HepG2 (cell line): ENCODE results near the gene PIK3R1. TPM values are rescaled to one million over a fixed set of nuclear protein-coding genes. Genes with fewer than 3 reads are reported as not detected.

ENCODE experiments used
- ATAC-seq: fragments of 200-7000 bp; cut with Tn5 transposase; 3 replicates; pipeline ENCODE4 v1.9.1; 2020; ENCODE audit warnings: mild to moderate bottlenecking, moderate library complexity
- BruUV-seq: library from RNA; stranded (reverse); fragments of 400-500 nt; replicated peaks from 2 replicates; lab custom pipeline; 2021; lab: Mats Ljungman, UMichigan
- CTCF ChIA-PET: fragments of 300-600 bp; formaldehyde crosslinking; extraction: SDS; loops from one replicate; lab custom pipeline; 2021; ENCODE audit warnings: low total read pairs, inconsistent platforms, low intra/inter-chr PET ratio; lab: Yijun Ruan, JAX
- POLR2A ChIA-PET: fragments of 350-600 bp; sonication (Branson Sonifier 250); formaldehyde crosslinking; loops from one replicate; lab custom pipeline; 2020; ENCODE audit warnings: antibody characterized with exemption, inconsistent platforms; lab: Yijun Ruan, JAX
- DNase-seq: peaks from one replicate; pipeline ENCODE4 v3.0.0-alpha.2; 2015; ENCODE audit warnings: low spot score
- FAIRE-seq: peaks from 3 replicates; lab custom pipeline; 2011; peaks lifted over from hg19 to GRCh38; lab: Jason Lieb, UNC
- H2AFZ ChIP-seq: one replicate; pipeline ENCODE4 v1.6.1; 2011; ENCODE audit warnings: low read length, inconsistent platforms
- H3K27ac ChIP-seq: fragments of 300-600 bp; 3 replicates; pipeline ENCODE4 v1.8.0; 2011; ENCODE audit warnings: mixed run types, mild to moderate bottlenecking, mixed read lengths, low read length, inconsistent platforms; ENCODE audit not compliant: insufficient read depth; ENCODE audit errors: extremely low read length
- H3K27me3 ChIP-seq, 2 experiments: fragments of 200-600 bp in 1 of 2; 2 replicates in 1 of 2; 3 replicates in 1 of 2; pipeline versions ENCODE4 v1.6.0 to v1.8.0; 2011; ENCODE audit warnings: low read length in 2 of 2, mild to moderate bottlenecking in 2 of 2, moderate library complexity in 2 of 2, inconsistent platforms in 1 of 2; ENCODE audit not compliant: insufficient read depth in 2 of 2, control insufficient read depth in 1 of 2
- H3K36me3 ChIP-seq, 2 experiments: fragments of 200-600 bp in 1 of 2; replicated peaks in 1 of 2; 2 replicates in 1 of 2; 3 replicates in 1 of 2; pipeline versions ENCODE4 v1.5.1 to v1.8.0; 2011; ENCODE audit warnings: low read length in 2 of 2, inconsistent platforms in 1 of 2; ENCODE audit not compliant: insufficient read depth in 2 of 2, control insufficient read depth in 1 of 2
- H3K4me1 ChIP-seq: 2 replicates; pipeline ENCODE4 v1.5.1; 2012; ENCODE audit warnings: low read length, inconsistent platforms; ENCODE audit not compliant: insufficient read depth
- H3K4me2 ChIP-seq: 2 replicates; pipeline ENCODE4 v1.6.0; 2011; ENCODE audit warnings: low read depth, low read length, inconsistent platforms
- H3K4me3 ChIP-seq, 3 experiments: fragments of 200-600 bp in 1 of 3; sonication (generic), shearing (Covaris generic) in 1 of 3; replicated peaks in 1 of 3; 2 replicates each; pipeline ENCODE4 v1.5.1; 2011 to 2016; ENCODE audit warnings: low read length in 3 of 3, inconsistent platforms in 2 of 3, low read depth in 2 of 3, mild to moderate bottlenecking in 2 of 3, control low read depth in 1 of 3, mixed read lengths in 1 of 3; ENCODE audit not compliant: insufficient read depth in 1 of 3
- H3K79me2 ChIP-seq: one replicate; pipeline ENCODE4 v1.6.1; 2011; ENCODE audit warnings: low read length, inconsistent platforms; ENCODE audit not compliant: insufficient read depth
- H3K9ac ChIP-seq: 2 replicates; pipeline ENCODE4 v1.6.0; 2011; ENCODE audit warnings: mild to moderate bottlenecking, low read depth, low read length, inconsistent platforms; ENCODE audit not compliant: insufficient read depth
- H3K9me3 ChIP-seq: 2 replicates; pipeline ENCODE4 v1.5.1; 2012; ENCODE audit warnings: mild to moderate bottlenecking, low read length
- H4K20me1 ChIP-seq: 2 replicates; pipeline ENCODE4 v1.6.0; 2011; ENCODE audit warnings: inconsistent platforms, mild to moderate bottlenecking, low read length, moderate library complexity; ENCODE audit not compliant: insufficient read depth
- ARID3A ChIP-seq: IDR thresholded peaks from 2 replicates; pipeline ENCODE4 v1.6.1; 2012; ENCODE audit warnings: low read depth, low read length, improper control_type of control experiment
- BCL6 ChIP-seq: IDR thresholded peaks from 2 replicates; pipeline ENCODE4 v1.6.1; 2016; ENCODE audit warnings: missing genetic modification reagents, missing compliant biosample characterization
- CBFB ChIP-seq: sonication (generic); formaldehyde crosslinking; IDR thresholded peaks from 2 replicates; pipeline ENCODE4 v1.4.0; 2020; ENCODE audit warnings: missing genetic modification reagents
- CEBPB ChIP-seq: IDR thresholded peaks from 2 replicates; pipeline ENCODE4 v1.6.1; 2011; ENCODE audit warnings: low read depth, low read length, improper control_type of control experiment, borderline replicate concordance
- E2F2 ChIP-seq: sonication (generic); formaldehyde crosslinking; IDR thresholded peaks from 2 replicates; pipeline ENCODE4 v1.4.0; 2020; ENCODE audit warnings: missing genetic modification reagents, borderline replicate concordance
- EEA1 ChIP-seq: sonication (generic); formaldehyde crosslinking; IDR thresholded peaks from 2 replicates; pipeline ENCODE4 v1.5.1; 2020; ENCODE audit warnings: mild to moderate bottlenecking, missing genetic modification reagents, borderline replicate concordance
- FOXP4 ChIP-seq: sonication (generic); formaldehyde crosslinking; IDR thresholded peaks from 2 replicates; pipeline ENCODE4 v1.4.0; 2020; ENCODE audit warnings: missing genetic modification reagents
- GTF2F1 ChIP-seq: fragments of 150-350 bp; IDR thresholded peaks from 2 replicates; pipeline ENCODE4 v1.6.1; 2014; ENCODE audit warnings: low read length
- HMGXB4 ChIP-seq, 2 experiments: sonication (generic) in 1 of 2; formaldehyde crosslinking in 1 of 2; IDR thresholded peaks; 2 replicates each; pipeline versions ENCODE4 v1.4.0 to v1.6.1; 2018 to 2020; ENCODE audit warnings: missing genetic modification reagents in 2 of 2, borderline replicate concordance in 1 of 2, low read depth in 1 of 2, mild to moderate bottlenecking in 1 of 2, missing biosample characterization in 1 of 2
- SIN3A ChIP-seq: IDR thresholded peaks from 2 replicates; pipeline ENCODE4 v1.6.1; 2011; ENCODE audit warnings: low read depth, mild to moderate bottlenecking, control low read depth, low read length, borderline replicate concordance
- TARDBP ChIP-seq: sonication (generic); formaldehyde crosslinking; IDR thresholded peaks from 2 replicates; pipeline ENCODE4 v1.8.0; 2022; ENCODE audit warnings: mild to moderate bottlenecking, missing genetic modification reagents
- ZNF343 ChIP-seq: sonication (generic); formaldehyde crosslinking; IDR thresholded peaks from 2 replicates; pipeline ENCODE4 v1.4.0; 2020; ENCODE audit warnings: mild to moderate bottlenecking, missing genetic modification reagents
- ZNF580 ChIP-seq: IDR thresholded peaks from 2 replicates; pipeline ENCODE4 v1.6.1; 2016; ENCODE audit warnings: low read depth, borderline replicate concordance
- ZNF792 ChIP-seq: IDR thresholded peaks from 2 replicates; pipeline ENCODE4 v1.6.1; 2016
- ZNF839 ChIP-seq: sonication (generic); formaldehyde crosslinking; IDR thresholded peaks from 2 replicates; pipeline ENCODE4 v1.4.0; 2020; ENCODE audit warnings: missing genetic modification reagents, mild to moderate bottlenecking, borderline replicate concordance
- ZXDC ChIP-seq: sonication (generic); formaldehyde crosslinking; IDR thresholded peaks from 2 replicates; pipeline ENCODE4 v1.5.0; 2020; ENCODE audit warnings: mild to moderate bottlenecking, missing genetic modification reagents
- whole genome bisulfite sequencing: methylation state at CpG from one replicate; pipeline ENCODE4 v1.1.6; 2017; ENCODE audit warnings: low lambda C conversion rate; 5-methylcytosine and 5-hydroxymethylcytosine counted together
- in situ Hi-C: cut with HindIII; loops from 2 replicates; pipeline ENCODE4 v1.10.0; 2017; ENCODE audit warnings: low pct_unique_long_range_greater_than_20kb; ENCODE audit not compliant: extremely low pct_ligation_motif_present
- intact Hi-C: fragments of 100-400 bp; cut with micrococcal nuclease; formaldehyde crosslinking; loops from one replicate; pipeline ENCODE4 v1.10.0; 2022; ENCODE audit not compliant: unreplicated experiment
- polyA plus RNA-seq, 8 experiments: library from polyadenylated mRNA; depleted of rRNA in 3 of 8; stranded (reverse) in 7 of 8; unstranded in 1 of 8; fragments of >200 nt; fragmentation: Illumina TruSeq in 4 of 8; extraction: Trizol in 4 of 8; gene quantifications; 2 replicates each; pipeline versions ENCODE4 v1.2.1 to v1.2.3, GENCODE V29; 2011 to 2016; ENCODE audit warnings: low read depth in 4 of 8, missing spikeins in 1 of 8, mixed read lengths in 1 of 8; ENCODE audit not compliant: insufficient read depth in 1 of 8
- total RNA-seq, 5 experiments: library from RNA; depleted of rRNA; stranded (reverse); fragments of >200 nt; fragmentation: Illumina TruSeq; extraction: Trizol; gene quantifications; 2 replicates each; pipeline ENCODE4 v1.2.3, GENCODE V29; 2016; ENCODE audit warnings: low read depth in 1 of 5

PIK3R1 gene
- total and polyA plus RNA-seq, 2 of the 13 experiments (the other 11 are each of a cell fraction or from before 2014, with no cell fraction given): 8.4 to 21.3 TPM

GRCh38 chr5:68314465-68314864 is 98.9 kb downstream of the PIK3R1 start:
- 28% methylated on average over 2 of the region's 2 CpGs for WGBS
- POLR2A ChIA-PET: no interaction called here
- Histone ChIP-seq H3K9me3 (no peaks in the 10 kb centered on the region), H4K20me1 (no peaks in the 10 kb centered on the region), H3K27ac (no peak overlapping the region), H3K4me3 (no peak overlapping the region), H3K4me1 (peaks cover 8% of the 10 kb centered on the region), H3K27me3 (no peaks in the 10 kb centered on the region), H3K4me2 (no peak overlapping the region), H3K79me2 (no peaks in the 10 kb centered on the region), H3K9ac (no peak overlapping the region), H3K36me3 (no peaks in the 10 kb centered on the region), H2AFZ (no peak overlapping the region)
- CTCF ChIA-PET: no interaction called here
- ATAC-seq: no peak
- in situ Hi-C loops: no loop called here
- BruUV-seq: no TSS peak
- intact Hi-C loops: no loop called here
- DNase-seq: no peak
- no peak for FAIRE-seq
- TF ChIP-seq HMGXB4 (CRISPR knock-in tag; IDR thresholded peaks at IDR 0.05; ENCODE audit: borderline replicate concordance in 1 of 2, low read depth in 1 of 2): no peak
- TF ChIP-seq FOXP4: no peak
- TF ChIP-seq SIN3A: no peak
- no peak for TF ChIP-seq GTF2F1
- no peak for TF ChIP-seq ZNF839 (CRISPR knock-in tag)
- TF ChIP-seq ZXDC: no peak
- TF ChIP-seq CEBPB: no peak
- no peak for TF ChIP-seq EEA1 (CRISPR knock-in tag)
- no peak for TF ChIP-seq ARID3A
- TF ChIP-seq ZNF792 (CRISPR knock-in tag): no peak
- TF ChIP-seq ZNF580 (CRISPR knock-in tag): no peak
- no peak for TF ChIP-seq ZNF343 (CRISPR knock-in tag)
- TF ChIP-seq E2F2: no peak
- no peak for TF ChIP-seq CBFB (CRISPR knock-in tag)
- TF ChIP-seq BCL6: no peak
- no peak for TF ChIP-seq TARDBP (CRISPR knock-in tag)
